Fibroblast of skin of right biceps (primary cell): ENCODE data around the gene JMJD1C.

Experiments
- DNase-seq: peaks from one replicate; pipeline ENCODE4 v3.0.0-alpha.2; 2013

The JMJD1C gene

DNA sequence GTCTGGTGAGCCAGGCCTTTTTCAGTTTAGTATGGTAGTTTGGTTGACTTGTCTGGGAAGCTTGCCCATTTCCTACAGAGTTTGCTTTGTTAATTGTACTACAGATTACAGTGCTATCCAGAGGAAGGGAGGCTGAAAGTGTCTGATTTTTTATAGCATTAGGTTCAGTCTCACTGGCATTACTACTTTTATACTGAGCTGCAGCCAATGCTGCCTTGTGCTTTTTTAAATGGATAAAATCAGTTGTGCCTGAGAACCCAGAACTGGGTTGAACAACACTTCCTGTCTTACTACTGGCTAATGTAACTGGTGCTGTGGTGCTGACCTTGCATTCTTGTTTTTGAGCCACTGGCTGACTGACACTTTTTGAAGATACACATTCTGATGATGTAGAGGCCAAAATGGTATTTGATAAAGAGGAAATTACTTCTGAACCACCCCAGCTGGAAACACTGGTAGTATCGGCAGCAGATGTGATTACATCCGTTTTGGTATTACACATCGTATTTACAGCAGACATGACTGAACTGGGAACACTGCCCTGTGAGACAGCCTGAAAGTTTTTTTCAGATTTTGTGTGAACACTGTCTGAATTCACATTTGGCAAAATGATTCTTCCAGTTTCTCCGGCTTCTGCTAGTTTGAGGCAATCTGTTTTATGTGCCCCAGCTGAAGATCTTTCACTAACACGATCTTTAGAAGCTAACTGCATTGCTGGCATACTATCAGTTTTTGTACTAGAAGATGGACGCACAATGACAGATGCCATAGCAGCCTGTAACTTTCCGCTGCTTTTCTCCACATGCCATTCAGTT, 258.6 kb downstream of the JMJD1C start:
- peak; percentile 79 for DNase-seq

DNA sequence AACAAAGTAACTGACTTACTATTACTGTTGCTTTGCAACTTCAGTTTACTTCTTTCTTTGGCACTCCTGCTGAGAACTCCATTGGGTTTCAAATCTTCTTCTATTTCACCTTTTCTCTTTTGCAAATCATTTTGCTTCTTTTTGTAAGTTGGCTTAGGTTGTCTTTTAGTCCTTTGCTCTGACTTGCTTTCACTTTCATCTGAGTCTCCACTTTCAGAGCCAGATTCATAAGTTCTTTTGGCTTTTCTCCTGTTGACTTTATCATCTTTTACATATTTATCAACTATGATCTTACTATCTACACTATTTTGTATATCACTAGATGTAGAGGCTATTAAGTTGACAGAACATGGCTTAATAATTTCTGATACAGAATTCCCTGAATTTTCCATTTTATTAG, 259.2 kb downstream of the JMJD1C start:
- DNase-seq, result no peak

- DNase-seq, result no peak
These were observed 260.4 kb downstream of the JMJD1C start for GRCh38 chr10:63205421-63205820.

GRCh38 chr10:63204667-63205391, 260.9 kb downstream of the JMJD1C start:
- DNase-seq, result no peak

GRCh38 chr10:63201118-63201517, 264.7 kb downstream of the JMJD1C start:
- no peak for DNase-seq

DNA sequence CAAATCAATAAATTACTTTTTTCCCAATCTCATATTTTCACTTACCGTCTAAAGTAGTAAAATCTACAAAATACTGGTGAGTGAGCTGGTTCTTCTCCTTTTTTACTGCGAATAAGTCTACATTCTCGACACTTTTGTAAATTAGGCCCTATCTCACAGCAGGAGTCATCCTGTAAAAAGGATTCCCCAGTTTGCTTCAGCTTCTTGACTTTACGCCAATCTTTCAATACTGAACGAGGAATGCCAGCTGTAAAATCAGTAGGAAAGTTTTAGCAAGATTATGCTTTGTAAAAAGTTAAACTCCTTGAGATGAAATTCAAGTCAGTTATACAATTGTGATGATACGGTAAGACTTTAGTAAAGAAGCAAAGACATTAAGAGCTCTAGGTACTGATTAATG, 265.3 kb downstream of the JMJD1C start:
- no peak for DNase-seq

GRCh38 chr10:63199716-63200115, 266.1 kb downstream of the JMJD1C start:
- no peak for DNase-seq

GRCh38 chr10:63197344-63198092, 268.3 kb downstream of the JMJD1C start:
- peak; percentile 86 for DNase-seq

GRCh38 chr10:63192826-63193225, 273.0 kb downstream of the JMJD1C start:
- DNase-seq, result no peak

GRCh38 chr10:63175534-63175933, 290.2 kb downstream of the JMJD1C start:
- DNase-seq, result no peak

- no peak for DNase-seq
These were observed 292.1 kb downstream of the JMJD1C start for GRCh38 chr10:63173468-63174232.

GRCh38 chr10:63171926-63172325, 293.9 kb downstream of the JMJD1C start:
- DNase-seq, result no peak

- no peak for DNase-seq
These were observed 294.4 kb downstream of the JMJD1C start for GRCh38 chr10:63171255-63171855.

- no peak for DNase-seq
These were observed 296.2 kb downstream of the JMJD1C start for GRCh38 chr10:63169624-63170023.

DNA sequence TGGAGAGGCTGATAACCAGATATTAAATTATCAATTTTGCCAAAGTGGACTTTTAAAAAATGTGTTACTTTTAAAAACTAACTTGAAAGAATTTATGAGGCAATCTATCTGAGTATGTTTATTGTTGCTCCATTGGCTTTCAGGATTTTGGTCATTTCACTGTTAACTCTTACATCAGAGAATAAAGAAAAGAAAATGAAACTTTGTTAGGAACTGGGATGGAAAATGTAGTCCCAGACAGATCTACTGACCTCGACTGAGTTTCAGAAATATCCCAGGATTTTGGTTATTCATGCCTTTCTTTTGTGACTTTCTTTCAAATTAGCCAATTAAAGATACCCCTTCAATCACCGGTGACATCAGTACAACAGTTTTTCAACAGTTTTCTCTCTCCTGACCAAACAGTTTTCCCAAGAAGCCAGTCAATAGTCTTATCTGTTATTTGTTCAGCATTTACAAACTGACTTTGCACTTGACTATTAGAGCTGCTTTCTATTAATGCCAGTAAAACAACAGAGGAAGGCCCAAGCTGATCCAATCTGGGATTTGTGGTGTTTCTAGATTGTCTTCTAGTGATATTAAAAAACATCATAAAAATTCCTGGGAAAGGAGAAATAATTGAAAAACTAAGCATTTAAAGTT, 296.8 kb downstream of the JMJD1C start:
- DNase-seq, result no peak

DNA sequence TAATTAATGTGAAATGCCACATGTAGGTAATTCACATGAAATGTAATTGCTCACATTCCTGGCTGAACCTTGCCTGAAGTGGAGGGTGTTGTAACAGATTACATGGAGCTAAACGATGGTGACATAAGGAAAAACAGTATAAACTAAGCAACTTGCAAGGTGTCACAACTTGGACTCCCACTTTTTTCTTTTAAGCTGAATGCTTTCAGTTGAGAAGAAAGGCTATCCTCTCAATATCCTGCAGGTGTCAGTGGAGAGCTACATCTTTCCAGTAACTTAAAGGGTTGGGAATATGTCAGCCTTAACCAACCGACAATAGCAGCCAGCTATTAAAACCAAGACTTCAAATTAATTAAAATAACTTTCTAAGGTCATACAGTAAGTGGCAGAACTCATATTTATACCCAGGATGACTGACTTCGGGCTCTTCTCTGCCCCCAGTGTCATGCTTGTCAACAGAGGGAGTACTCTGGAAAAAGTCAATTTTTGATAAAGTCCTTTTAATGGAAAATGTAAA, 299.0 kb downstream of the JMJD1C start:
- peak; percentile 74 for DNase-seq

DNA sequence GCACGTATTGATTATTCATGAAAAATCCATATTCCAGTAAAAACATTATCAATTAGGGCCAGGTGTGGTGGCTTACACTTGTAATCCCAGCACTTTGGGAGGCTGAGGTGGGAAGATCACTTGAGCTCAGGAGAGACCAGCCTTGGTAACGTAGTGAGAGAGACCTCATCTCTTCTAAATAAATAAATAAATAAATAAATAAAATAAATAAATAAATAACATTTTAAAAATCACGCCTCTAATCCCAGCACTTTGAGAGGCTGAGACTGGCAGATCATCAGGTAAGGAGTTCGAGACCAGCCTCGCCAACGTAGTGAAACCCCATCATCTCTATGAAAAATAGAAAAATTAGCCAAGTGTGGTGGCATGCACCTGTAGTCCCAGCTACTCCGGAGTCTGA, 300.5 kb downstream of the JMJD1C start:
- no peak for DNase-seq

- DNase-seq, result no peak
These were observed 301.6 kb downstream of the JMJD1C start for GRCh38 chr10:63164166-63164623.

DNA sequence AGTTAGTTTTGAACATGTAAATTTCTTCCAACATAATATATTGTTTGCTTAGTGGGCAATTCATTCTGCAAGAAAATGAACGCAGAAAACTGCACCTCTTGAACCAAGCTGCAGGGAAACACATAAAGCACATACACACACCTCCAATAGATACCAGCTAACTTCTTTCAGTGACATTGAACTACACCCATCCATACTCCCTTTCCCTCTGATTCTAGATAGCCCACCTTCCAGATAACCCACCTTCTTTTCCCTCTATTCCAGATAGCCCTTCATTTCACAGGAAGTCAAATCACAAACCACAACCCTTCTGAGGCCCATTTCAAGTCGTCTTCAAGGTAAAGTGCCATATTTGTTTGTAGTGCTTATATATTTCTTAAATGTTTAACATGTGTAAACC, 304.2 kb downstream of the JMJD1C start:
- no peak for DNase-seq

DNA sequence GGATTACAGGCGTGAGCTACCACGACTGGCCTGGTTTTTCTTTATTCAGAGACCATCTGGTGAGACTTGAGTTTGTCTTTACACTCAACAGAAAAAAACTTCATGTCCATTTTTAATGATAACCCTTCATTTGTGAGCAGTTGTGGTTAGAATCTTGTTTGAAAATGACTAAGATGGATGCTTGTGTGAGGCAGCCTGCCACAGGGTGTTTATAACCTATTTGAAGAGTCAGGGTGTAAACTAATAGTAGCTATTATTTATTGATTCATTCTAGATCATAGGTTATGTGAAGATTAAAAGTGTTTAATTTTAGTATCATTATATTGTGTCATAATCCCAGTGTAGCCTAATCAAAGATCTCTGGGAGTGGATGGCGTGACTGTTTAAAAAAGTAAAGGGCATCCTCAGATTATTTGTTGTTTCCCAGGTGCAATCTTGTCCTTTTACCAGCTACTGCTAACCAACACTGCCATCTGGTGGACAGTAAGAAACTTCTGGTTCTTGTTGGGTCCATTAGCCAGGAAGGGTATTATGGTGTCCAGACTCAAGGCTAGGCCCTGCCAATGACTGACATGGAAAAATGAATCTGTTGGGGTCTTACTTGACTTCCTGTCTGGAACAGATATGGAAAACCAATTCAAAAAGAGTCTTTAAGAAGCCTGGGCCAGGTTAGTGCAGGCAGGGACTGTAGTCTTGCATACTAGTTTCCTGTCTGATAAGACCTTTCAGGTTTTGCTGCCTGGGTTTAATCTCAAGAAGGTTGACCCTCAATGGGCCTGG, 307.7 kb downstream of the JMJD1C start:
- peak; percentile 84 for DNase-seq

- no peak for DNase-seq
These were observed 309.5 kb downstream of the JMJD1C start for GRCh38 chr10:63156236-63156635.
